ENCODE results near the gene VPS35. TPM values are rescaled to one million over a fixed set of nuclear protein-coding genes. Genes with fewer than 3 reads are reported as not detected.

The VPS35 gene
- total RNA-seq, 3 donors from 2014 or later (not counting 1 experiment from before 2014, with no cell fraction given): 32.8 to 44.1 (median 43.7) TPM

DNA sequence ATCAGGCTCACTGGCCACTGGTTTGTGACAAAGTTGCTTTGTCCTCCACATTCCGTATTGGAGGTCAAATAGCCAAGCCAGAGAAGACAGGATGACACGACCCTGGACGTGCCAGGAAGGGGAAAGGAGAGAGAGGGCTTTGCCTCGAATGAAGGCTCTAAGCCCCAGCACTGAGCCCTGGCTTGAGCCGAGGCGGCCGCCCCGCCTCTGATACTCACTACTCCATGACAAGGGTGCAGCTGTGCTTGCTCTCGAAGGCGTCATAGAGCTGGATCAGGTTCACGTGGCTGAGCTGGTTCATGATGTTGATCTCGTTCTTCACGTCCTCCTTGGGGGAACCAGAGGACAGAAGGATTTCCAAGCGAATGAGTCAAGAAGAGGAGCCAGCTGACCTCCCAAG is 39.8 kb upstream of the VPS35 start:
- no peaks in the 10 kb centered on the region for H3K36me3 Mint-ChIP-seq
- no peak overlapping the region for H3K27ac Mint-ChIP-seq
- H3K27ac ChIP-seq (ENCODE audit: low read length): no peak overlapping the region
- H3K4me1 ChIP-seq (ENCODE audit: control insufficient read depth, insufficient read depth, low read length): no peaks in the 10 kb centered on the region
- no peak overlapping the region for H3K4me3 Mint-ChIP-seq
- H3K4me1 Mint-ChIP-seq: no peaks in the 10 kb centered on the region
- TF ChIP-seq, protein P1, sequence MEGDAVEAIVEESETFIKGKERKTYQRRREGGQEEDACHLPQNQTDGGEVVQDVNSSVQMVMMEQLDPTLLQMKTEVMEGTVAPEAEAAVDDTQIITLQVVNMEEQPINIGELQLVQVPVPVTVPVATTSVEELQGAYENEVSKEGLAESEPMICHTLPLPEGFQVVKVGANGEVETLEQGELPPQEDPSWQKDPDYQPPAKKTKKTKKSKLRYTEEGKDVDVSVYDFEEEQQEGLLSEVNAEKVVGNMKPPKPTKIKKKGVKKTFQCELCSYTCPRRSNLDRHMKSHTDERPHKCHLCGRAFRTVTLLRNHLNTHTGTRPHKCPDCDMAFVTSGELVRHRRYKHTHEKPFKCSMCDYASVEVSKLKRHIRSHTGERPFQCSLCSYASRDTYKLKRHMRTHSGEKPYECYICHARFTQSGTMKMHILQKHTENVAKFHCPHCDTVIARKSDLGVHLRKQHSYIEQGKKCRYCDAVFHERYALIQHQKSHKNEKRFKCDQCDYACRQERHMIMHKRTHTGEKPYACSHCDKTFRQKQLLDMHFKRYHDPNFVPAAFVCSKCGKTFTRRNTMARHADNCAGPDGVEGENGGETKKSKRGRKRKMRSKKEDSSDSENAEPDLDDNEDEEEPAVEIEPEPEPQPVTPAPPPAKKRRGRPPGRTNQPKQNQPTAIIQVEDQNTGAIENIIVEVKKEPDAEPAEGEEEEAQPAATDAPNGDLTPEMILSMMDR (IDR thresholded peaks at IDR 0.05): no peak
- no peaks in the 10 kb centered on the region for H3K27me3 ChIP-seq (ENCODE audit: control insufficient read depth, insufficient read depth, low read length)
- intact Hi-C loops (cut with micrococcal nuclease): no loop called here
- ATAC-seq: no peak
- DNase-seq: no peak
- no peaks in the 10 kb centered on the region for H3K27me3 Mint-ChIP-seq (ENCODE audit: low read depth in 2 of 2)
- no peaks in the 10 kb centered on the region for H3K36me3 ChIP-seq (ENCODE audit: control insufficient read depth, insufficient read depth, low read length)
- 96% methylated on average over 14 of the region's 14 CpGs for WGBS (ENCODE audit: insufficient coverage)
- H3K9me3 ChIP-seq (ENCODE audit: control insufficient read depth, insufficient read depth, low read length): no peaks in the 10 kb centered on the region
- no peaks in the 10 kb centered on the region for H3K9me3 Mint-ChIP-seq
- H3K4me3 ChIP-seq (ENCODE audit: low read length): no peak overlapping the region

DNA sequence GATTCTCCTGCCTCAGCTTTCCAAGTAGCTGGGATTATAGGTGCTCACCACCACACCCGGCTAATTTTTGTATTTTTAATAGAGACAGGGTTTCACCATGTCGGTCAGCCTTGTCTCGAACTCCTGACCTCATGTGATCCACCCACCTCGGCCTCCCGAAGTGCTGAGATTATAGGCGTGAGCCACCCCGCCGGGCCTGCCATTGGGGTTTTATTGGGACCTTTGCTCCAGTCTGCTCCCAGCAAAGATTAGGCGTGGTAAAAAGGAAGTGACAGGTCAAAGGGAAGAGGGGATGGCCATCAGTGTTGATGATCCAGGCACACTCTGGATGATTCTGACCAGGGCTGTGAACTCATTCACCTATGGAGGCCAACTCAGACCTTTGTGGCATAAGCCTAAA is 38.7 kb upstream of the VPS35 start:
- WGBS (ENCODE audit: insufficient coverage): 95% methylated on average over 9 of the region's 9 CpGs
- H3K36me3 Mint-ChIP-seq: no peaks in the 10 kb centered on the region
- no peak for ATAC-seq
- Histone ChIP-seq H3K27ac (ENCODE audit: low read length) (no peak overlapping the region), H3K36me3 (ENCODE audit: control insufficient read depth, insufficient read depth, low read length) (no peaks in the 10 kb centered on the region), H3K9me3 (ENCODE audit: control insufficient read depth, insufficient read depth, low read length) (no peaks in the 10 kb centered on the region), H3K4me3 (ENCODE audit: low read length) (no peak overlapping the region), H3K4me1 (ENCODE audit: control insufficient read depth, insufficient read depth, low read length) (no peaks in the 10 kb centered on the region), H3K27me3 (ENCODE audit: control insufficient read depth, insufficient read depth, low read length) (no peaks in the 10 kb centered on the region)
- no peaks in the 10 kb centered on the region for H3K9me3 Mint-ChIP-seq
- H3K4me1 Mint-ChIP-seq: no peaks in the 10 kb centered on the region
- no peaks in the 10 kb centered on the region for H3K27me3 Mint-ChIP-seq (ENCODE audit: low read depth in 2 of 2)
- no peak overlapping the region for H3K4me3 Mint-ChIP-seq
- intact Hi-C loops (cut with micrococcal nuclease): no loop called here
- TF ChIP-seq, protein P1 (IDR thresholded peaks at IDR 0.05): no peak
- no peak for DNase-seq
- no peak overlapping the region for H3K27ac Mint-ChIP-seq

DNA sequence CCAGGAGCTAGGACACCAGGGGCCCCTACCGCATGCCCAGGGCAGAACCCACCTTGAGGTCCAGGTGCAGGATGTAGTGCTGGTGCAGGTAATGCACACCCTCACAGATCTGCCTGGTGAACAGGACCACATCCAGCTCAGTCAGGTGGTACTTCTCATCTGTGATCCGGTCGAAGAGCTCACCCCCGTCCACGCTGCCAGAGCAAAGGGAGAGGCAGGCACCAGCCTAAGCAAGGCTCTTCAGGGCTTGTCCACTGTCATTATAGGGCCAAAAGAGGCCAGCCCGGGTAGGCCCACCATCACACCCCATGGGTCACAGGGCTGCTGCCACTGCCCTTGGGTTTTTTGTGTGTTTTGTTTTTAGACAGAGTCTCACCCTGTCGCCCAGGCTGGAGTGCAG is 38.2 kb upstream of the VPS35 start:
- intact Hi-C loops (cut with micrococcal nuclease): no loop called here
- TF ChIP-seq, protein P1 (IDR thresholded peaks at IDR 0.05): no peak

DNA sequence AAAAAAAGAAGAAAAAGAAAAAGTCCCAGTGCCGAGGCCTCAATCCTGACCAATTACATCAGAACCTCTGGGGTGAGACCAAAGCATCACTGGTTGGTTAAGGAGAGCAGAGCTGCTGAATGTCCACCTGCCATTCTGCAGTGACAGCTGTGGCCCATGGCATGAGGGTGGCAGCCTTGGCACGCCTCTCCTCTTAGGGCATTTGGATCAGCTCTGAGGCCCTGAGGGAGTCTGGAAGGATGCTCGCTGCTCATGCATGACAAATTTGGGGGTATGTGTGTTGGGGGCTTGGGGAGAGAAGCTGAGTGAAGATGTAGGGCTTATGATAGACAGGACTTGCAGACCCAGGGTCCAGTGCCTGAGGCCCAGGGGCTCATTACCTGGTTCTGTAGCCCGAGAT is 32.9 kb upstream of the VPS35 start:
- WGBS (ENCODE audit: insufficient coverage): 92% methylated on average over 4 of the region's 4 CpGs
- Histone ChIP-seq H3K9me3 (ENCODE audit: control insufficient read depth, insufficient read depth, low read length) (no peaks in the 10 kb centered on the region), H3K4me1 (ENCODE audit: control insufficient read depth, insufficient read depth, low read length) (no peaks in the 10 kb centered on the region), H3K4me3 (ENCODE audit: low read length) (no peak overlapping the region), H3K27me3 (ENCODE audit: control insufficient read depth, insufficient read depth, low read length) (no peaks in the 10 kb centered on the region), H3K36me3 (ENCODE audit: control insufficient read depth, insufficient read depth, low read length) (no peaks in the 10 kb centered on the region), H3K27ac (ENCODE audit: low read length) (no peak overlapping the region)
- no peak for DNase-seq
- Mint-ChIP-seq H3K27ac (no peak overlapping the region), H3K4me1 (no peaks in the 10 kb centered on the region), H3K27me3 (ENCODE audit: low read depth in 2 of 2) (peaks cover 0 to 3% of the 10 kb centered on the region in 2 donors), H3K9me3 (no peaks in the 10 kb centered on the region), H3K4me3 (no peak overlapping the region), H3K36me3 (no peaks in the 10 kb centered on the region)
- TF ChIP-seq, protein P1 (IDR thresholded peaks at IDR 0.05): no peak
- intact Hi-C loops (cut with micrococcal nuclease): no loop called here
- ATAC-seq: no peak

More for the DNA sequence above, 38.2 kb upstream of the VPS35 start:
- H3K4me1 ChIP-seq (ENCODE audit: control insufficient read depth, insufficient read depth, low read length): no peaks in the 10 kb centered on the region
- WGBS (ENCODE audit: insufficient coverage): 95% methylated on average over 7 of the region's 7 CpGs
- ATAC-seq (no peak), DNase-seq (no peak)
- H3K36me3 Mint-ChIP-seq: no peaks in the 10 kb centered on the region
- no peak overlapping the region for H3K4me3 ChIP-seq (ENCODE audit: low read length)
- no peaks in the 10 kb centered on the region for H3K9me3 ChIP-seq (ENCODE audit: control insufficient read depth, insufficient read depth, low read length)
- H3K27me3 Mint-ChIP-seq (ENCODE audit: low read depth in 2 of 2): no peaks in the 10 kb centered on the region
- H3K4me1 Mint-ChIP-seq: no peaks in the 10 kb centered on the region
- no peak overlapping the region for H3K27ac Mint-ChIP-seq
- no peaks in the 10 kb centered on the region for H3K9me3 Mint-ChIP-seq
- no peak overlapping the region for H3K27ac ChIP-seq (ENCODE audit: low read length)
- no peaks in the 10 kb centered on the region for H3K36me3 ChIP-seq (ENCODE audit: control insufficient read depth, insufficient read depth, low read length)
- no peaks in the 10 kb centered on the region for H3K27me3 ChIP-seq (ENCODE audit: control insufficient read depth, insufficient read depth, low read length)
- no peak overlapping the region for H3K4me3 Mint-ChIP-seq

All from natural killer cell (primary cell).